ENCODE measurements around the gene ENTPD7.

GRCh38 chr10:99743841-99744240, 84.5 kb downstream of the ENTPD7 start:
- no peak for TF ChIP-seq POLR2A (IDR thresholded peaks at IDR 0.05; ENCODE audit: extremely low read depth, insufficient read length)
- TF ChIP-seq, protein P1, sequence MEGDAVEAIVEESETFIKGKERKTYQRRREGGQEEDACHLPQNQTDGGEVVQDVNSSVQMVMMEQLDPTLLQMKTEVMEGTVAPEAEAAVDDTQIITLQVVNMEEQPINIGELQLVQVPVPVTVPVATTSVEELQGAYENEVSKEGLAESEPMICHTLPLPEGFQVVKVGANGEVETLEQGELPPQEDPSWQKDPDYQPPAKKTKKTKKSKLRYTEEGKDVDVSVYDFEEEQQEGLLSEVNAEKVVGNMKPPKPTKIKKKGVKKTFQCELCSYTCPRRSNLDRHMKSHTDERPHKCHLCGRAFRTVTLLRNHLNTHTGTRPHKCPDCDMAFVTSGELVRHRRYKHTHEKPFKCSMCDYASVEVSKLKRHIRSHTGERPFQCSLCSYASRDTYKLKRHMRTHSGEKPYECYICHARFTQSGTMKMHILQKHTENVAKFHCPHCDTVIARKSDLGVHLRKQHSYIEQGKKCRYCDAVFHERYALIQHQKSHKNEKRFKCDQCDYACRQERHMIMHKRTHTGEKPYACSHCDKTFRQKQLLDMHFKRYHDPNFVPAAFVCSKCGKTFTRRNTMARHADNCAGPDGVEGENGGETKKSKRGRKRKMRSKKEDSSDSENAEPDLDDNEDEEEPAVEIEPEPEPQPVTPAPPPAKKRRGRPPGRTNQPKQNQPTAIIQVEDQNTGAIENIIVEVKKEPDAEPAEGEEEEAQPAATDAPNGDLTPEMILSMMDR (IDR thresholded peaks at IDR 0.05; ENCODE audit: low read depth, low read length): no peak
- TF ChIP-seq, protein P2, sequence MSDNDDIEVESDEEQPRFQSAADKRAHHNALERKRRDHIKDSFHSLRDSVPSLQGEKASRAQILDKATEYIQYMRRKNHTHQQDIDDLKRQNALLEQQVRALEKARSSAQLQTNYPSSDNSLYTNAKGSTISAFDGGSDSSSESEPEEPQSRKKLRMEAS (IDR thresholded peaks at IDR 0.05; ENCODE audit: low read depth, low read length): no peak
- TF ChIP-seq MYC (IDR thresholded peaks at IDR 0.05; ENCODE audit: low read depth, low read length): no peak

Data from NB4 (cell line).